Ectodermal cell (in vitro differentiated cells): ENCODE results near the gene NANOS3.

ENCODE experiments used
- H3K27ac ChIP-seq: 2 replicates; pipeline ENCODE4 v1.7.0; 2013; ENCODE audit warnings: mild to moderate bottlenecking, low read depth, low read length; ENCODE audit not compliant: insufficient read depth, poor library complexity, severe bottlenecking
- H3K27me3 ChIP-seq: 2 replicates; pipeline ENCODE4 v1.7.0; 2013; ENCODE audit warnings: mild to moderate bottlenecking, low read length; ENCODE audit not compliant: insufficient read depth, control insufficient read depth, poor library complexity, severe bottlenecking
- H3K36me3 ChIP-seq: one replicate; pipeline ENCODE4 v1.7.0; 2013; ENCODE audit warnings: low read length; ENCODE audit not compliant: control insufficient read depth, insufficient read depth
- H3K4me1 ChIP-seq: one replicate; pipeline ENCODE4 v1.7.0; 2013; ENCODE audit warnings: low read length; ENCODE audit not compliant: control insufficient read depth, insufficient read depth
- H3K4me3 ChIP-seq: 2 replicates; pipeline ENCODE4 v1.7.0; 2013; ENCODE audit warnings: low read depth, low read length, control low read depth; ENCODE audit not compliant: insufficient read depth
- H3K9me3 ChIP-seq: 2 replicates; pipeline ENCODE4 v1.7.0; 2013; ENCODE audit warnings: mild to moderate bottlenecking, low read length, moderate library complexity; ENCODE audit not compliant: control insufficient read depth
- whole genome bisulfite sequencing, 2 experiments: methylation state at CpG; one replicate each; pipeline ENCODE4 v1.1.7; 2013; ENCODE audit warnings: missing lambda C conversion rate in 2 of 2; 5-methylcytosine and 5-hydroxymethylcytosine counted together

Gene NANOS3

DNA sequence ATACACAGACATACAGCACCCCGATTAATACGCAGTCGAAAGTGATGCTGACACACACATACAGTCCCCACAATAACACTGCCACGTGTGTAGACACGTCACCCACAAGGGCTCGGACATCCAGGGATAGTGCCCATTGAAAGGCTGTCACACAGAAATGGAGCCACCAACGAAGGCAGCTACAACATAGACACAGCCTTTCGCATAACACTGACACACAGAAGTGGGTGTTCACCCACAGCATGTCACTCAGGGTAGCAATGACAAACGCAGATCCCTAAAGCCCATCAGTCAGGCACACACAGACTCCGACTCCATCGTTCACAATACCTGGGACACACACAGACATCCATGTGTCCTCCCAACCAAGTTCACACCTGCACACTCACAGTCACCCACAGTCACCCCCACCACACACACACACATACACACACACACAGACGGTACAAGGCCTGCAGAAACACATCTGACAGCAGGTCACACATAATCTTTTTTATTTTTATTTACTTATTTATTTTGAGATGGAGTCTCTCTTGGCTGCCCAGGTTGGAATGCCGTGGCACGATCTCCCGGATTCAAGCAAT lies 10.4 kb upstream of the NANOS3 start:
- peaks cover 92% of the 10 kb centered on the region for H3K27me3 ChIP-seq
- H3K9me3 ChIP-seq, result no peaks in the 10 kb centered on the region
- peaks cover 10% of the 10 kb centered on the region for H3K4me1 ChIP-seq
- no peak overlapping the region for H3K27ac ChIP-seq
- no peak overlapping the region for H3K4me3 ChIP-seq
- H3K36me3 ChIP-seq, result no peaks in the 10 kb centered on the region
- 78 to 80% methylated on average over 15 of the region's 15 CpGs for WGBS, 2 experiments

GRCh38 chr19:13868663-13869062 lies 8.3 kb upstream of the NANOS3 start:
- Histone ChIP-seq H3K27ac (no peak overlapping the region), H3K36me3 (no peaks in the 10 kb centered on the region), H3K9me3 (no peaks in the 10 kb centered on the region), H3K4me1 (peaks cover 5% of the 10 kb centered on the region), H3K4me3 (no peak overlapping the region), H3K27me3 (peaks cover 95% of the 10 kb centered on the region)
- WGBS, 2 experiments, result 73 to 88% methylated on average over 4 of the region's 4 CpGs

DNA sequence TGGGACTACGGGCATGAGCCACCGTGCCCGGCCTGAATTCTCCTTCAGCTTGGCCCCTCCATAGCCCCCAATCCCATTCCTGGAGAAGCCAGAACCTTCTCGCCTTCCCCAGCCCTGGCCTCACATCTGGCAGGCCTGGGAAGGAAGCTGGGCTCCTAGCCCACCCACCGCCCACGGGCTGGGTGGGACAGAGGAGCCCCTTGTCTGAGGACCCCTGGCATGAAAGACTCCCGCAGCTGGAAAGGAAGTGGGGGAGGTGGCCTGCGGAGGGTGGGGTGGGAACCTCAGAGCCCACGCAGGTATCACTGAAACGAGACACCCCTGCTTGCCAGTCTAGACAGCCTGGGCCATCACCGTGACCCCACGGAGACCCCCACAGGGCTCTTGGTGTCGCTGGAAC lies 7.7 kb upstream of the NANOS3 start:
- H3K4me3 ChIP-seq, result no peak overlapping the region
- peaks cover 5% of the 10 kb centered on the region for H3K4me1 ChIP-seq
- no peaks in the 10 kb centered on the region for H3K36me3 ChIP-seq
- no peak overlapping the region for H3K27ac ChIP-seq
- no peaks in the 10 kb centered on the region for H3K9me3 ChIP-seq
- 80% methylated on average over 13 of the region's 13 CpGs for WGBS, 2 experiments
- H3K27me3 ChIP-seq, result peaks cover 95% of the 10 kb centered on the region

GRCh38 chr19:13870873-13871272 lies 6.1 kb upstream of the NANOS3 start:
- no peak overlapping the region for H3K4me3 ChIP-seq
- H3K36me3 ChIP-seq, result no peaks in the 10 kb centered on the region
- WGBS, 2 experiments, result 83 to 86% methylated on average over 4 of the region's 4 CpGs
- H3K27ac ChIP-seq, result no peak overlapping the region
- H3K27me3 ChIP-seq, result peaks cover 96% of the 10 kb centered on the region
- H3K4me1 ChIP-seq, result no peaks in the 10 kb centered on the region
- H3K9me3 ChIP-seq, result no peaks in the 10 kb centered on the region

- H3K27me3 ChIP-seq, result peaks cover 96% of the 10 kb centered on the region
- H3K4me1 ChIP-seq, result peaks cover 6% of the 10 kb centered on the region
These were observed 4.6 kb upstream of the NANOS3 start for GRCh38 chr19:13872339-13872694.

GRCh38 chr19:13872695-13873389 lies 4.1 kb upstream of the NANOS3 start:
- Histone ChIP-seq H3K9me3 (no peaks in the 10 kb centered on the region), H3K4me3 (peak overlapping the region; percentile 32), H3K27ac (no peak overlapping the region), H3K27me3 (peaks cover 91% of the 10 kb centered on the region), H3K4me1 (peaks cover 6% of the 10 kb centered on the region), H3K36me3 (no peaks in the 10 kb centered on the region)
- WGBS, 2 experiments, result 1 to 2% methylated on average over 45 of the region's 45 CpGs

More at GRCh38 chr19:13872339-13872694, 4.6 kb upstream of the NANOS3 start:
- 26 to 28% methylated on average over 5 of the region's 5 CpGs for WGBS, 2 experiments
- no peaks in the 10 kb centered on the region for H3K9me3 ChIP-seq
- H3K36me3 ChIP-seq, result no peaks in the 10 kb centered on the region
- peak overlapping the region; percentile 32 for H3K4me3 ChIP-seq
- no peak overlapping the region for H3K27ac ChIP-seq

- no peak overlapping the region for H3K27ac ChIP-seq
- no peaks in the 10 kb centered on the region for H3K9me3 ChIP-seq
- peaks cover 6% of the 10 kb centered on the region for H3K4me1 ChIP-seq
- no peak overlapping the region for H3K4me3 ChIP-seq
- WGBS, 2 experiments, result 57% methylated on average over 35 of the region's 35 CpGs
- no peaks in the 10 kb centered on the region for H3K36me3 ChIP-seq
- H3K27me3 ChIP-seq, result peaks cover 84% of the 10 kb centered on the region
These were observed 3.0 kb upstream of the NANOS3 start for GRCh38 chr19:13873834-13874515.

DNA sequence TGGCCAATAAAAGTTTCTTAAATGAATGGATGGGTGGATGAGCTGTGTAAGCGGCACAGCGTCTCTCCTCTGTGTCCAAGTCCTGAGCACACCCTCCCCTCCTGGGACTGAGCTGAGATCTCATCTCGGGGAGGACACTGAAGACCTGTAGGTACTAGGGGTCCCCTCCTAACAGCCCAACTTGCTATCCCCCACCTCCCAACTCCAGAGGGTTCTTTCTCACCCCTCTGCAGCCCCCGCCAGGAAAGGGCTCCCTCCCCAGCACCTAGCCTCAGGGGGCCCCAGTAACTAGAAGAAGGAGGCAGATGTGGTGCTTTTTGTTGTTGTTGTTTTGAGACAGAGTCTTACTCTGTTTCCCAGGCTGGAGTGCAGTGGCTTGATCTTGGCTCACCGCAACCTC lies 1.1 kb upstream of the NANOS3 start:
- no peaks in the 10 kb centered on the region for H3K9me3 ChIP-seq
- no peak overlapping the region for H3K27ac ChIP-seq
- H3K36me3 ChIP-seq, result no peaks in the 10 kb centered on the region
- 88 to 97% methylated on average over 5 of the region's 5 CpGs for WGBS, 2 experiments
- H3K4me1 ChIP-seq, result peaks cover 11% of the 10 kb centered on the region
- H3K4me3 ChIP-seq, result no peak overlapping the region
- peaks cover 71% of the 10 kb centered on the region for H3K27me3 ChIP-seq

DNA sequence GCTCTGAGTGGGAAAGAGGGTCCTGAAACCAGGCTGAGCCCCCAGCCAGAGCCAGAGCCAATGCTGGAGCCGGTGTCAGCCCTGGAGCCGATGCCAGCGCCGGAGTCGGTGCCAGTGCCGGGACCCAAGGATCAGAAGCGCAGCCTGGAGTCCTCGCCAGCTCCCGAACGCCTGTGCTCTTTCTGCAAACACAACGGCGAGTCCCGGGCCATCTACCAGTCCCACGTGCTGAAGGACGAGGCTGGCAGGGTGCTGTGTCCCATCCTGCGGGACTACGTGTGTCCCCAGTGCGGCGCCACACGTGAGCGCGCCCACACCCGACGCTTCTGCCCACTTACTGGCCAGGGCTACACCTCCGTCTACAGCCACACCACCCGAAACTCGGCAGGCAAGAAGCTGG lies 369 bp downstream of the NANOS3 start:
- H3K27ac ChIP-seq, result no peak overlapping the region
- 89 to 91% methylated on average over 27 of the region's 27 CpGs for WGBS, 2 experiments
- H3K36me3 ChIP-seq, result no peaks in the 10 kb centered on the region
- peaks cover 56% of the 10 kb centered on the region for H3K27me3 ChIP-seq
- no peak overlapping the region for H3K4me3 ChIP-seq
- H3K9me3 ChIP-seq, result no peaks in the 10 kb centered on the region
- peaks cover 25% of the 10 kb centered on the region for H3K4me1 ChIP-seq
